ENCODE measurements around the gene RETREG1. TPM values are rescaled to one million over a fixed set of nuclear protein-coding genes. Genes with fewer than 3 reads are reported as not detected.

The RETREG1 gene
- total and polyA plus RNA-seq, 2 donors (not counting 3 experiments of a cell fraction or from before 2014, with no cell fraction given): 0.46 TPM; not detected in 1

DNA sequence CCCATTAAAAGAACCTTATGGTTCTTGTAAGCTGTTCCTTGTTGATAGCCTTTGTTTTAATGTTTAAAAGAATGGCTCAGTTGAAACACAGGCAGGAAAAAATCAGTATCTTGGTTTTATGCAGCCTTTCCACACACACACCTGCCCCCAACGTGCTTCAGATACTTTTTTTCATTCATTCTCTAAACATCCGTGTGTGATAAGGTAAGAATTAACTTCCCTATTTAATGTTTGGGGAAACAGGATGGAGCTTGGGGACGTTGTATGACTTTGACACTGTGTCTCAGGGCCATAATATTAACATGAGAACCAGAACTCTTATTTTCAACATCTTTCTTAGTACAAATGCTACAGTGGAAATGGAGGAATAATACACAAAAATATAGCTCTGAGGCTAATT lies 145.4 kb downstream of the RETREG1 start:
- POLR2A ChIA-PET: no interaction called here

DNA sequence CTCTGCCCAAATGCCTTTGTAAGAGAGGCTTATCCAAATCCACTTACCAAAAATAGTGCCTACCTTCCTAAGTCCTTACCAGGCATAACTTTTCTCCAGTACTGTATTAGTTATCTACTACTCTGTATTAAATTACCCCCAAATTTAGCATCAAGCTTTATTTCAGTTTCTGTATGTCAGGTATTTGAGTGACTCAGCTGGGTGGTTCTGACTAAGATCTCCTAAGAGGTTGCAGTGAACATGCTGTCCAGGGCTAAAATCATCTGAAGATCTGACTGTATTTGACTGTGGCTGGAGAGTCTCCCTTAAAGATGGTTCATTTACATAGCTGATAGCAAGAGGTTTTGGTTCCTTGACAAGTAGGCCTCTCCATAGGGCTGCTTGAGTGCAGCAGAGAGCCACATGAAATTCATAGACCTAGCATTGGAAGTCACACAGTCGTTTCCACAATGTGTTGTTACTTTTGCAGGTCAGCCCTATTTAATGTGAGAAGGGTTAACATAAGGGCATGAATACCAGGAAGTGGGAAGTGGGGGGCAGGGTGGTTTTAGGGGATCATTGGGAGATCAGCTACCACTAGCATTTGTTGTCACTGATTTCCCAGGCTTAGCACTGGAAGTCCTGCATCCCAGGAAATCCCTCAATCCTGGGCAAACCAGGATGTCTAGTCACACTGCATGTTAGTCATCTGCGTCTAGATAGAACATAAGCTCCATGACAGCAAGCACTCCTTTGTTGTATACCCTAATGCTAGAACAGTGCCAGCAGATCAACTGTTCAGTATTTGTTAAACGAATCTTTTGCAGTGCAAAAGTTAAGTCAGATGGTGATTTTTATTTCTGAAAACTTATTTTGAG lies 149.2 kb downstream of the RETREG1 start:
- Histone ChIP-seq H3K9me1 (replicated peaks; ENCODE audit: control insufficient read depth, extremely low read depth, insufficient read depth, low read length) (no peaks in the 10 kb centered on the region), H3K4me1 (ENCODE audit: control insufficient read depth, extremely low read depth, insufficient read depth, low read length) (peaks cover 27% of the 10 kb centered on the region), H3K4me3 (replicated peaks in 1 of 3; ENCODE audit: insufficient read depth in 1 of 3, low read depth in 1 of 3, low read length in 3 of 3) (no peak overlapping the region), H3K9ac (replicated peaks; ENCODE audit: extremely low read depth, insufficient read depth, low read length) (no peak overlapping the region), H3K27me3 (ENCODE audit: control insufficient read depth in 2 of 2, insufficient read depth in 2 of 2, low read length in 2 of 2) (no peaks in the 10 kb centered on the region), H3K27ac (ENCODE audit: insufficient read depth, low read depth, low read length) (peak overlapping the region; percentile 3), H4K20me1 (replicated peaks; ENCODE audit: control insufficient read depth, extremely low read depth, insufficient read depth, low read length) (no peaks in the 10 kb centered on the region), H3K36me3 (ENCODE audit: control insufficient read depth in 2 of 2, extremely low read depth in 1 of 2, insufficient read depth in 2 of 2, low read length in 2 of 2) (peaks cover 0 to 4% of the 10 kb centered on the region in 2 experiments), H3K79me2 (ENCODE audit: control insufficient read depth, insufficient read depth, low read length) (peaks cover 23% of the 10 kb centered on the region), H3K9me3 (replicated peaks; ENCODE audit: control insufficient read depth, insufficient read depth, low read length) (no peaks in the 10 kb centered on the region), H3K4me2 (ENCODE audit: insufficient read depth, low read length) (no peak overlapping the region), H2AFZ (ENCODE audit: low read depth, low read length) (no peak overlapping the region)
- dilution Hi-C loops (cut with MboI; ENCODE audit: extremely low pct_ligation_motif_present, low sequenced_read_pairs): no loop called here
- no TSS peak for BruUV-seq (replicated peaks)
- peak; percentile 2 for DNase-seq (ENCODE audit: low read depth, low spot score)
- ChIA-PET CTCF (interaction anchor here (1.5 to 1.7 kb wide), 3 partner anchors 11 to 749 kb away, joined by 3 to 12 read pairs (median 5); no protein-coding TSS in a partner anchor), POLR2A (no interaction called here)
- TF ChIP-seq, protein P1, sequence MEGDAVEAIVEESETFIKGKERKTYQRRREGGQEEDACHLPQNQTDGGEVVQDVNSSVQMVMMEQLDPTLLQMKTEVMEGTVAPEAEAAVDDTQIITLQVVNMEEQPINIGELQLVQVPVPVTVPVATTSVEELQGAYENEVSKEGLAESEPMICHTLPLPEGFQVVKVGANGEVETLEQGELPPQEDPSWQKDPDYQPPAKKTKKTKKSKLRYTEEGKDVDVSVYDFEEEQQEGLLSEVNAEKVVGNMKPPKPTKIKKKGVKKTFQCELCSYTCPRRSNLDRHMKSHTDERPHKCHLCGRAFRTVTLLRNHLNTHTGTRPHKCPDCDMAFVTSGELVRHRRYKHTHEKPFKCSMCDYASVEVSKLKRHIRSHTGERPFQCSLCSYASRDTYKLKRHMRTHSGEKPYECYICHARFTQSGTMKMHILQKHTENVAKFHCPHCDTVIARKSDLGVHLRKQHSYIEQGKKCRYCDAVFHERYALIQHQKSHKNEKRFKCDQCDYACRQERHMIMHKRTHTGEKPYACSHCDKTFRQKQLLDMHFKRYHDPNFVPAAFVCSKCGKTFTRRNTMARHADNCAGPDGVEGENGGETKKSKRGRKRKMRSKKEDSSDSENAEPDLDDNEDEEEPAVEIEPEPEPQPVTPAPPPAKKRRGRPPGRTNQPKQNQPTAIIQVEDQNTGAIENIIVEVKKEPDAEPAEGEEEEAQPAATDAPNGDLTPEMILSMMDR (IDR thresholded peaks at IDR 0.05; ENCODE audit: extremely low read depth in 1 of 2, insufficient read depth in 1 of 2, low read depth in 1 of 2, low read length in 2 of 2): no peak
- TF ChIP-seq POLR2AphosphoS5 (IDR thresholded peaks at IDR 0.05; ENCODE audit: insufficient read depth, low read depth, low read length): no peak
- no peak for TF ChIP-seq MYC (IDR thresholded peaks at IDR 0.05; ENCODE audit: low read depth, low read length)
- no peak for TF ChIP-seq GATA2 (IDR thresholded peaks at IDR 0.05; ENCODE audit: insufficient read depth, insufficient read length, low read depth, low read length)
- peak; percentile 17 for TF ChIP-seq FOS (IDR thresholded peaks at IDR 0.05; ENCODE audit: borderline replicate concordance, insufficient read depth, low read length)
- intact Hi-C loops (cut with micrococcal nuclease): loop anchor here (5.0 kb wide), 1 partner anchor 85 kb away; no protein-coding TSS in a partner anchor
- peak; percentile 55 for FAIRE-seq

More for the DNA sequence above, 145.4 kb downstream of the RETREG1 start:
- H4K20me1 ChIP-seq (replicated peaks; ENCODE audit: control insufficient read depth, extremely low read depth, insufficient read depth, low read length): no peaks in the 10 kb centered on the region
- no peak overlapping the region for H2AFZ ChIP-seq (ENCODE audit: low read depth, low read length)
- H3K4me3 ChIP-seq (replicated peaks in 1 of 3; ENCODE audit: insufficient read depth in 1 of 3, low read depth in 1 of 3, low read length in 3 of 3): no peak overlapping the region
- no peak overlapping the region for H3K4me2 ChIP-seq (ENCODE audit: insufficient read depth, low read length)
- no peak for FAIRE-seq
- peaks cover 12% of the 10 kb centered on the region for H3K4me1 ChIP-seq (ENCODE audit: control insufficient read depth, extremely low read depth, insufficient read depth, low read length)
- no peaks in the 10 kb centered on the region for H3K36me3 ChIP-seq (ENCODE audit: control insufficient read depth in 2 of 2, extremely low read depth in 1 of 2, insufficient read depth in 2 of 2, low read length in 2 of 2)
- intact Hi-C loops (cut with micrococcal nuclease): no loop called here
- no peaks in the 10 kb centered on the region for H3K79me2 ChIP-seq (ENCODE audit: control insufficient read depth, insufficient read depth, low read length)
- no peaks in the 10 kb centered on the region for H3K9me3 ChIP-seq (replicated peaks; ENCODE audit: control insufficient read depth, insufficient read depth, low read length)
- H3K27ac ChIP-seq (ENCODE audit: insufficient read depth, low read depth, low read length): no peak overlapping the region
- CTCF ChIA-PET: interaction anchor here (1.5 to 3.8 kb wide), 2 partner anchors 14 to 745 kb away, joined by 7 to 24 read pairs; no protein-coding TSS in a partner anchor
- H3K9me1 ChIP-seq (replicated peaks; ENCODE audit: control insufficient read depth, extremely low read depth, insufficient read depth, low read length): no peaks in the 10 kb centered on the region
- TF ChIP-seq JUN (IDR thresholded peaks at IDR 0.05; ENCODE audit: borderline replicate concordance, insufficient read depth, insufficient read length, low read depth): no peak
- TF ChIP-seq FOS (IDR thresholded peaks at IDR 0.05; ENCODE audit: borderline replicate concordance, insufficient read depth, low read length): no peak
- TF ChIP-seq POLR2AphosphoS5 (IDR thresholded peaks at IDR 0.05; ENCODE audit: insufficient read depth, low read depth, low read length): no peak
- TF ChIP-seq EZH2 (IDR thresholded peaks at IDR 0.05; ENCODE audit: borderline replicate concordance, low read depth, low read length, severe bottlenecking): no peak
- no peak for TF ChIP-seq MAX (IDR thresholded peaks at IDR 0.05; ENCODE audit: insufficient read depth, insufficient read length)
- dilution Hi-C loops (cut with MboI; ENCODE audit: extremely low pct_ligation_motif_present, low sequenced_read_pairs): no loop called here
- DNase-seq (ENCODE audit: low read depth, low spot score): no peak
- BruUV-seq (replicated peaks): no TSS peak
- no peak overlapping the region for H3K9ac ChIP-seq (replicated peaks; ENCODE audit: extremely low read depth, insufficient read depth, low read length)
- H3K27me3 ChIP-seq (ENCODE audit: control insufficient read depth in 2 of 2, insufficient read depth in 2 of 2, low read length in 2 of 2): no peaks in the 10 kb centered on the region
